HG03196 (cell line): ENCODE data around the gene ARMH3.

ENCODE experiments used
- ATAC-seq: cut with Tn5 transposase; IDR thresholded peaks from one replicate; pipeline ENCODE4 v1.9.1; 2021; ENCODE audit not compliant: unreplicated experiment

Gene ARMH3

DNA sequence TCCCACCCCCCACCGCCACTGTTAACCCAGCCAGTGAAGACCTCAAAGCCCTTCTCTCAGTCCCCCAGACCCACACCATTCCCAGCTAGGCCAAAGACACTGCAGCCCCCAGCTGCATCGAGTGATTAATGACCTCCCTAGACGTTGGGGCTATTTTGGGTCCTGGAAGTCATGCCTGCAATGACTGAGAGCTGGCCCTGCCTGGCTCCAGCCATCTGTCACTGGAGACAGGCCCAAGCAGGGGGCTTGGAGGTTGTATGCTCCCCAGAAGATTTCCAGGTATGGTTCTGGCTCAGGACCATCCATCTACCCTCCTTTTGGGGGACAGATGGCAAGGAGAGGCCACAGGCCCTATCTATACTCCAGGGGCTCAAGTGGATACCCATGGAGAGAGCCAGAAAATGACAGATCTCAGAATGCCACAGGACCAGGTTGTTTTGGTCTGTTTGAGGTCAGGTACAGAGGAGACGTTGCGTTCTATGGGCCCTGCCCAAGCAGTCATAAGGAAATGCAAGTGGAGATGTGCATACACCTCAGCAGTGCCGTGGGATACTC lies 217.5 kb downstream of the ARMH3 start:
- no peak for ATAC-seq

- ATAC-seq, result no peak
Measured at GRCh38 chr10:101837748-101838147, 218.2 kb downstream of the ARMH3 start.

DNA sequence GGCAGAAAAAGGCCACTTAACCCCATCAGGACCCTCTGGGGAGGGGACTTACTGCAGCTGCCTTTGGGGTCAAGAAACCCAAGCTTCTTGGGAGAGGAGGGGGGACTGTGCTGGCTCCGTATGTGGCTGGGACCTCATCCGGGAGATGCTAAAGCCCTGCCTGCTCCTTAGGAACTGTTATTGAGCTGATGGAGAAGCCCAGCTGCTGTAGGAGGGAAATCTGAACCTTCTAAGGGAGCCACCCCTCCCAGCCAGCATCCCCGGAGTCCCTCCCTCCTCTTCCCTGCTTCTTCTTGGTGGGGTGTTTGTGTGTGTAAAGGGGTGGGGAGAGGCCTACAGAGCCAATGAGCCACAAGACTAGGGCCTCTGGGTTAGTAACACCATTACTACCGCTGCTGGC lies 220.6 kb downstream of the ARMH3 start:
- no peak for ATAC-seq

DNA sequence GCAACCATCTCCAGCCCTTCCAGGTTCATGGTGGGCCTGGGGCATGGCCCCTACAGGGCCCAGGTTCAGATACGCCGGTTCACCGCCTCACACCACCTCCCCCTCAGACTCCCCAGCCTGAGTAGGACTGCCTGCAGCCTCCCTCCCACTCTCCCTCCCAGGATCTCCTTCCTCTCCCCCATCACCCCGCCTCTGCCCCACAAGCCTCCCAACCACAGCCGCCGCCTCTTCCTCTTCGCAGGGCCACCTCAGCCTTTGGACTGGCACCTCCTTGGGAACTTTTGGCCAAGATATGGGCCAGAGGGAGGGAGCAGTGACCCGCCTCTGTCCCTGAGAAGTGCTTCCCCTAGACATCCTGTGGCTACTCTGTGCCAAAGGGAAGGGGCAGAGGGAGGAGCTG lies 221.6 kb downstream of the ARMH3 start:
- ATAC-seq, result no peak

DNA sequence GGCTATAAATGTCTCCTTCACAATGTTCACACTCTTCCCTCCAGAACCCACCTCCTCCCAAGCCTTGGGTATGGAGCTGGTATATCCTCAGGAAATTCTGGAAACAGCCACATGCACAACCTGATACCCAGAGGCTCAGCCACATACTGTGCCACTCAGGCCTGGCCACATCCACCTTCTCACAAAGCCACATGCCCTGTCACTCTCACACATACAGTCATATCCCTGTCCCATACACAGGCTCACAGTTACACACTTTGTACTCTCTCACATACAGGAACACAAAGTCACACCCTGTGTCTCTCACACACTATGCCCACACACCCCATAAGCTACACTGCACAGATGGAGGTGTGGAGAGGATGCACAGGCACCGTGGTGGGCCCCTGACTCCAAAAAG lies 222.5 kb downstream of the ARMH3 start:
- no peak for ATAC-seq

DNA sequence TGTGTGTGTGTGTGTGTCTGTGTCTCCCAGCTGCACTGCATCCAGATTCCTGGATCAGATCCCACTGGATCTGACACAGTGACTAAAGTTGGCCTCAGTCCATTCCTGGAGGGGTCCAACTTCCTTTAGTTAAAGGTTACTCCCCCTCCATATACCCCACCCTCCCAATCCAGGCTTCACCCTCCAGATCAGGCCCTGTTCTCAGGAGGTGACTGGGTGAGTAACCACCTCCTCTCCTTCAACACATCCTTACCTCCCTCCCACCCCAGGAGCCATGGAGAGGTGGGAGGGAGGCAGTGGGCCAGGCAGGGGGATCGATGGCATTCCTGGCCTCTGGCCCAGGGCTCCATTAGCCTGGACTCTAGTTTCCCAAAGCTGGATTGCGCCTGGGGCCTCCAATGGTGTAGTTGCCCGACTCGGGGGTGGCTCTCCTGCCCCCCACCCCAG lies 223.6 kb downstream of the ARMH3 start:
- no peak for ATAC-seq

DNA sequence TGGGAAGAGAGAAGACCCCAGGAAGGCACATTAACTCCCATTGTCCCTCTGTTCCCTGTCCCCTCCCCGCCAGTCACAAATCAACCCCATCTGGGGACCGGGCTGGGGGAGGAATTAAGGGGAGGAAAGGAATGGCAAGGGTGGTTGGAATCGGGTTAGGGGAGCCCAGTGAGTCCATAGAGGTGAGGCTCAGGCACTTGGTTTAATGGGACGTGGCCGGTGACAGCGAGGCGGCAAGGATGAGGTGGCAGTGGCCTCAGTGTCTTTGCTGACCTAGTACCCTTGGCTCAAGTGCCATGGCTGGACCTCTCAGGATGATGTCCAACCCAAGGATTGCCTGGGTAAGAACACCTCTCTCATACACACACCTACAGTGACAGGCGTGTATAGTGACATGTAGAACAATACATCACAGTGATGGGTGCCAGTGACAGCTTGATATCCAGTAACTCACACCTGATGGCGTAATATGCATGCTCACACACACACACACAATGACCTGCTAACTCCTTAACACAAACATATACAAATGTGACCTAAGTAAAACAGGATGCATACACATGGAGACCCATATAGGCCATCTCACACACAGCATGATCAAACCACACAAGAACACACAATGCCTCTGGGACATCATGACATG lies 224.7 kb downstream of the ARMH3 start:
- no peak for ATAC-seq

- ATAC-seq, result peak; percentile 51
Measured at GRCh38 chr10:101830322-101831168, 225.4 kb downstream of the ARMH3 start.

DNA sequence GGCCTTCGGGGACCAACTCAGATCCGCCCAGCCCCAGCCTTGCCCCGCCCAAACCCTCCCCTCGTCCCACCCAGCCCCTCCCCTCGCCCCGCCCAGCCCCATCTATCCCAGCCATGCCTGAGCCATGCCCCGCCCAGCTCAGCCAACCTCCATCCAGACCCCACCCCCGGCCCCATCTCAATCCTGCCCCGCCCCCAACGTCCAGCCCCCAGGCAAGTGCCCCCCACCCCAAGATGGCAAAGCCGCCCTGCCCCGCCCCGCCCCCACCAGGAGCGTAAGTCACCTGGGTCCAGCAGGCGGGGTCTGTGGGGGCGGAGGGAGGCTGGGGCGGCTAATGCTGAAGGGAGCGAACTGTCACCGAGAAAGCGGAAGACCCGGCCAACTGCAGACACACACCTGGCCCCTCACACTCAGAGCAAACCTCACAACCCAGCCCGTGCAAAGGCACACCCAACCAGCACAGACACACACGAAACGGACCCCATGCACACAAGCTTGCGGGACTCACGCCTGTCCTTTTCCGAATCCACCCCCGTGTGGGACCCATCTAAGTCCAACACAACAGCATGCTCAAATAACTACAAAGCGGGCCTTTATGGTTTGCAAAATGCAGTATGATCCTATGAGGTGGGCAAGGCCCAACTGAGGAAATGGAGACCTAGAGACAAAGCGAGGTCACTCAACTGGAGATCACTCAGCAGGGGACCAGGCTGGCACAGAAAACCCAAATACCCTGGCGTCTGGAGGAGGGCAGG lies 226.2 kb downstream of the ARMH3 start:
- ATAC-seq, result peak; percentile 1

DNA sequence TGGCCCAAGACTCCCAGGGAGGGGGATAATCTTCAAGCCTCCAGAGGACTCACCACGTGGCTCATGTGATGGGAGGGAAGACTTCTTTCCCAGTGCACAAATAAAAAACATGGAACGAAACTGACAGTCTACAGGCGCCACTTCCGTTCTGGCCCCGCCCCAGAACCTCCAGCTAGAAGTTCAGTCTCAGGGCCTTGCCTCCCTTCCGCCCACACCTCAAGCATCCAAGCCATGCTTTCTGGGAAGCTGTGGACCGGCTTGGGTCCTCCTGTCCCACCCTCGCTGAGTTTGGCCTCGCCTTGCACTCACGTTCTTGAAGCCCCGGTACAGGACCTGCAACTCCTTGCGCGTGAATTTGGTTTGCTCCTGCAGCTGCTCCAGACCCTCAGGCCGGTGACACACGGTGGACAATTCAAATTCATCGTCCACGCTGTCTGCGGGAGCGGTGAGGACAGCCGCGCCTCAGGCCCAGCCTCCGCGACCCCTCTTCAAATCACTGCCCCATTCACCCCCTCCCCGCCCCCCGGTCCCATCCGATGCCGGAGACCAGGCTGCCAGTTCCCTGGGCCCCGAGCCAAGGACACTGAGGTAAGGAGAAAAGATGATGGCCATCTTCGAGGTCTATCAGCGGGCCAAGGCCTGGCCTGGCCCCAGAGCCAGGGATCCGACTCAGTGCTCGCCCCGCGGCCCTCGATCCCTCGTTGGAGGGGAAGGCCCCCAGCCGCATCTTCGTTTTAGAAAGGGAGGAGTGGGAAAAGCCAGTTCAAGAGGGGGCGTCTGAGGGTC lies 227.0 kb downstream of the ARMH3 start:
- ATAC-seq, result no peak

GRCh38 chr10:101827919-101828600 lies 227.9 kb downstream of the ARMH3 start:
- ATAC-seq, result no peak

- no peak for ATAC-seq
Measured at GRCh38 chr10:101826852-101827434, 229.0 kb downstream of the ARMH3 start.

GRCh38 chr10:101824736-101825135 lies 231.2 kb downstream of the ARMH3 start:
- no peak for ATAC-seq

DNA sequence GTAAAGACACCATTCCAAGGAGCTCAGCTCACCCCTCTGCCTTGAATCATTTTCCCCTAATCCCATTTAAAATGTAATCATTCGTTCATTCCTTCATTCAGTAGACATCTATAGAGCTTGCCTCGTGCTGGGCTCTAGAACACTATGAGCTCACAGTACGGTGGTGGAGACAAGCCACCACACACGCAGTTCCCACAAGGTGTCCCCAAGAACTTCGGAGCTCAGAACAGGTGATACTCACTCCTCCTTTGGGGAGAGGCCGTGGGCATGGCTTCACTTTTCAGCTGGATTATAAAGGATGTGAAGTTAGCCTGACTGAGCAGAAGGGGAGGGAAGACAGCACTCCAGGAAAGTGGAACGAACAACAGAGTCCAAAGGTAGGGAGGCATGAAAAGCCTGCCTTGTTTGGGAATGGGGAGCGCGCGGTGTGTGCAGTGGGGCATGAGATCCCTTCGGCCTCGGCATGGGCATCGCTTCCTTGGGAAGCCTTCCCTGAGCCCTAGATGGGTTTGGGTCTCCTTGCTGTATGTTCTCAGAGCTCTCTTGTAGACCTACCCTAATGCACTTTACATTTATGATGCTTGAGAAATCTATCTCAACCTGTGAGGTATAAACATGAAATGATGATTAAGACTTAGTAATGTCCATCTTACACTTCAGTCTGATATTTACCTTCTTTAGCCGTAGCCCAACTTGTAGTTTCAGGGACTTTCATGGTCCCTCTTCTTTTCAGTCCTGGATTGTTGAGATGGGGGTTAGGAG lies 236.9 kb downstream of the ARMH3 start:
- ATAC-seq, result peak; percentile 7

GRCh38 chr10:101818119-101818871 lies 237.7 kb downstream of the ARMH3 start, which contains the start of gene OGA:
OGA (minus strand) TSS chr10:101818444; CDS start chr10:101818022, 422 bp downstream.
- ATAC-seq, result peak; percentile 90

GRCh38 chr10:101817337-101818118 lies 238.4 kb downstream of the ARMH3 start:
- ATAC-seq, result peak; percentile 7

DNA sequence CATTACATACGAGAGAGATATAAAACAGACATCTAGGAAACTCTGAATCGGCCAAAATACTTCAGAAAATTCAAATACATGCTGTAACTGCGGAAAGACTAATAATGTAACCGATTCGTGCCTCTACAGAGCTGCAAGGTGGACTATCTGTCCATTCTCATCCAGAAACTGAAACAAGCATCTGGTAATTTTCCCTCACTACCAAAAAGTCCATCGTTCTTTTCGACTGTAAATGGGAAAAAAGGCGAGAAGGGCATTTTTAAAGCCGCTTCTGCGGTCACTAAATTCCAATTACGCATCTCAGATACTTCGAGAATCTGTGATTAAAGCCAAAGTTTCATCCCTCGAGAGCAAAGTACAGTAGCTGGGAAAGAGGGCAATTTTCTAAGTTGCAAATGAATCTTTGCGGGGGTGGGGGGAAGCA lies 239.0 kb downstream of the ARMH3 start:
- no peak for ATAC-seq
